Measurements from ENCODE around the gene INPP5A.

Gene INPP5A

DNA sequence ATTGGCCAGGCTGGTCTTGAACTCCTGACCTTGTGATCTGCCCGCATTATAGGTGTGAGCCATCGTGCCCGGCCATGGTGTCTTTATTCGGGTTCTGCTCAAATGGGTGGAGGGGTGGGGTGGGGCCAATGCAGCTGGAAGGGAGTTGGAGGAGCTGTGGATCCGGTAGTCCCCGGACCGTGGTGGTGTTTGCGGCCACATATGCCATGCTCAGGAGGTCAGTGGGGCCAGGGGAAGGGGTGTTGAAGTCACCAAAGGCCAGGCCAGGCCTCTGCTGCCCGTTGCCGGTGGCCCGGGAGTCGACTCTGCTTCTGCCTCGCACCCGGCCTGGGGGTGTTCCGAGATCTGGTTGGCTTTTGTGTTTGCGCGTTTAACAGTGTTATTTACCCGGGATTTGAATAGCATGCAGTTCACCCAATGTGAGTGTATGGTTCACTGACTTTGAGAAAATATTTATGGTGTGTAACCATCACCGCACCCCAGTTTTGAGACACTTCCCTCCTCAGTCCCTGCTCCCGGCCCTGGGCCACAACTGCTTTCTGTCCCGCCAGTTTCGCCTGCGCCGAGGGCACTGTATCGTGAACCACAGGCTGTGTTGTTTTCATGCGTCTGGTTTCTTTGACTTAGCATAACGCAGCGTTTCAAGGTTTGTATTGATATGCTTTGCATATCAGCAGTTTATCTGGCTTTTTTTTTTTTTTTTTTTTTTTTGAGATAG, 10.7 kb downstream of the INPP5A start:
- TF ChIP-seq RARB (CRISPR knock-in tag; IDR thresholded peaks at IDR 0.05) = no peak
- TF ChIP-seq ZNF70 (CRISPR knock-in tag; IDR thresholded peaks at IDR 0.05) = no peak
- TF ChIP-seq TOX (CRISPR knock-in tag; IDR thresholded peaks at IDR 0.05; ENCODE audit: borderline replicate concordance) = no peak
- TF ChIP-seq ZNF565 (CRISPR knock-in tag; conservative IDR thresholded peaks at IDR 0.05; ENCODE audit: low read depth) = no peak
- TF ChIP-seq GLIS3 (CRISPR knock-in tag; IDR thresholded peaks at IDR 0.05) = no peak
- TF ChIP-seq, protein P1, sequence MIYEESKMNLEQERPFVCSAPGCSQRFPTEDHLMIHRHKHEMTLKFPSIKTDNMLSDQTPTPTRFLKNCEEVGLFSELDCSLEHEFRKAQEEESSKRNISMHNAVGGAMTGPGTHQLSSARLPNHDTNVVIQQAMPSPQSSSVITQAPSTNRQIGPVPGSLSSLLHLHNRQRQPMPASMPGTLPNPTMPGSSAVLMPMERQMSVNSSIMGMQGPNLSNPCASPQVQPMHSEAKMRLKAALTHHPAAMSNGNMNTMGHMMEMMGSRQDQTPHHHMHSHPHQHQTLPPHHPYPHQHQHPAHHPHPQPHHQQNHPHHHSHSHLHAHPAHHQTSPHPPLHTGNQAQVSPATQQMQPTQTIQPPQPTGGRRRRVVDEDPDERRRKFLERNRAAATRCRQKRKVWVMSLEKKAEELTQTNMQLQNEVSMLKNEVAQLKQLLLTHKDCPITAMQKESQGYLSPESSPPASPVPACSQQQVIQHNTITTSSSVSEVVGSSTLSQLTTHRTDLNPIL (CRISPR knock-in tag; IDR thresholded peaks at IDR 0.05; ENCODE audit: low read depth) = no peak
- no peak for TF ChIP-seq PPARA (CRISPR knock-in tag; IDR thresholded peaks at IDR 0.05; ENCODE audit: borderline replicate concordance)
- TF ChIP-seq, protein P2, sequence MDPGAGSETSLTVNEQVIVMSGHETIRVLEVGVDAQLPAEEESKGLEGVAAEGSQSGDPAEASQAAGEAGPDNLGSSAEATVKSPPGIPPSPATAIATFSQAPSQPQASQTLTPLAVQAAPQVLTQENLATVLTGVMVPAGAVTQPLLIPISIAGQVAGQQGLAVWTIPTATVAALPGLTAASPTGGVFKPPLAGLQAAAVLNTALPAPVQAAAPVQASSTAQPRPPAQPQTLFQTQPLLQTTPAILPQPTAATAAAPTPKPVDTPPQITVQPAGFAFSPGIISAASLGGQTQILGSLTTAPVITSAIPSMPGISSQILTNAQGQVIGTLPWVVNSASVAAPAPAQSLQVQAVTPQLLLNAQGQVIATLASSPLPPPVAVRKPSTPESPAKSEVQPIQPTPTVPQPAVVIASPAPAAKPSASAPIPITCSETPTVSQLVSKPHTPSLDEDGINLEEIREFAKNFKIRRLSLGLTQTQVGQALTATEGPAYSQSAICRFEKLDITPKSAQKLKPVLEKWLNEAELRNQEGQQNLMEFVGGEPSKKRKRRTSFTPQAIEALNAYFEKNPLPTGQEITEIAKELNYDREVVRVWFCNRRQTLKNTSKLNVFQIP (CRISPR knock-in tag; IDR thresholded peaks at IDR 0.05; ENCODE audit: borderline replicate concordance, low read depth) = no peak
- no peak for TF ChIP-seq ISL1 (CRISPR knock-in tag; IDR thresholded peaks at IDR 0.05)
- TF ChIP-seq BACH2 (CRISPR knock-in tag; IDR thresholded peaks at IDR 0.05; ENCODE audit: borderline replicate concordance) = no peak
- TF ChIP-seq ZC3H10 (CRISPR knock-in tag; IDR thresholded peaks at IDR 0.05) = no peak
- no peak for TF ChIP-seq ZNF8 (CRISPR knock-in tag; IDR thresholded peaks at IDR 0.05)
- no peak for TF ChIP-seq ARNTL (CRISPR knock-in tag; IDR thresholded peaks at IDR 0.05; ENCODE audit: borderline replicate concordance, low read depth)

DNA sequence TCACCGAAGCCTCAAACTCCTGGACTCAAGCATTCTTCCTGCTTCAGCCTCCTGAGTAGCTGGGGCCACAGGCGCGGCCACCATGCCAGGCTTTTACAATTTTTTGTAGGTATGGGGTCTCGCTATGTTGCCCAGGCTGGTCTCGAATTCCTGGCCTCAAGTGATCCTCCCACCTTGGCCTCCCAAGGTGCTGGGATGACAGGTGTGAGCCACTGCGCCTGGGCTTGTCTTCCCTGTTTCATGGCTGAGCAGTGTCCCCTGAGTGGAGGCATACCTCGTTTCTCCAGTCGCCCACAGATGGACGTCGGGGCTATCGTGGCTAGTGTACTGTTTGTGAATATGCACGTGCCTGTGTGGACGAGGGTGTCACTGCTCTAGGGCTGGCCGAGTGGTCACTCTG, 11.3 kb downstream of the INPP5A start:
- TF ChIP-seq, protein P2 (CRISPR knock-in tag; IDR thresholded peaks at IDR 0.05; ENCODE audit: borderline replicate concordance, low read depth) = no peak
- TF ChIP-seq, protein P1 (CRISPR knock-in tag; IDR thresholded peaks at IDR 0.05; ENCODE audit: low read depth) = no peak
- TF ChIP-seq ZNF8 (CRISPR knock-in tag; IDR thresholded peaks at IDR 0.05) (no peak), OSR1 (CRISPR knock-in tag; IDR thresholded peaks at IDR 0.05) (no peak), ESRRG (CRISPR knock-in tag; IDR thresholded peaks at IDR 0.05) (no peak), ZFP3 (CRISPR knock-in tag; IDR thresholded peaks at IDR 0.05) (no peak), ARNTL (CRISPR knock-in tag; IDR thresholded peaks at IDR 0.05; ENCODE audit: borderline replicate concordance, low read depth) (no peak), ZC3H10 (CRISPR knock-in tag; IDR thresholded peaks at IDR 0.05) (no peak), GLIS3 (CRISPR knock-in tag; IDR thresholded peaks at IDR 0.05) (no peak), PPARA (CRISPR knock-in tag; IDR thresholded peaks at IDR 0.05; ENCODE audit: borderline replicate concordance) (no peak), ZNF70 (CRISPR knock-in tag; IDR thresholded peaks at IDR 0.05) (no peak), ISL1 (CRISPR knock-in tag; IDR thresholded peaks at IDR 0.05) (no peak), ZFP30 (CRISPR knock-in tag; IDR thresholded peaks at IDR 0.05) (no peak), RARB (CRISPR knock-in tag; IDR thresholded peaks at IDR 0.05) (no peak)
- TF ChIP-seq, protein P3, sequence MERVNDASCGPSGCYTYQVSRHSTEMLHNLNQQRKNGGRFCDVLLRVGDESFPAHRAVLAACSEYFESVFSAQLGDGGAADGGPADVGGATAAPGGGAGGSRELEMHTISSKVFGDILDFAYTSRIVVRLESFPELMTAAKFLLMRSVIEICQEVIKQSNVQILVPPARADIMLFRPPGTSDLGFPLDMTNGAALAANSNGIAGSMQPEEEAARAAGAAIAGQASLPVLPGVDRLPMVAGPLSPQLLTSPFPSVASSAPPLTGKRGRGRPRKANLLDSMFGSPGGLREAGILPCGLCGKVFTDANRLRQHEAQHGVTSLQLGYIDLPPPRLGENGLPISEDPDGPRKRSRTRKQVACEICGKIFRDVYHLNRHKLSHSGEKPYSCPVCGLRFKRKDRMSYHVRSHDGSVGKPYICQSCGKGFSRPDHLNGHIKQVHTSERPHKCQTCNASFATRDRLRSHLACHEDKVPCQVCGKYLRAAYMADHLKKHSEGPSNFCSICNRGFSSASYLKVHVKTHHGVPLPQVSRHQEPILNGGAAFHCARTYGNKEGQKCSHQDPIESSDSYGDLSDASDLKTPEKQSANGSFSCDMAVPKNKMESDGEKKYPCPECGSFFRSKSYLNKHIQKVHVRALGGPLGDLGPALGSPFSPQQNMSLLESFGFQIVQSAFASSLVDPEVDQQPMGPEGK (CRISPR knock-in tag; IDR thresholded peaks at IDR 0.05; ENCODE audit: borderline replicate concordance) = no peak
- ATAC-seq = no peak

More for the DNA sequence above, 10.7 kb downstream of the INPP5A start:
- ATAC-seq = no peak

DNA sequence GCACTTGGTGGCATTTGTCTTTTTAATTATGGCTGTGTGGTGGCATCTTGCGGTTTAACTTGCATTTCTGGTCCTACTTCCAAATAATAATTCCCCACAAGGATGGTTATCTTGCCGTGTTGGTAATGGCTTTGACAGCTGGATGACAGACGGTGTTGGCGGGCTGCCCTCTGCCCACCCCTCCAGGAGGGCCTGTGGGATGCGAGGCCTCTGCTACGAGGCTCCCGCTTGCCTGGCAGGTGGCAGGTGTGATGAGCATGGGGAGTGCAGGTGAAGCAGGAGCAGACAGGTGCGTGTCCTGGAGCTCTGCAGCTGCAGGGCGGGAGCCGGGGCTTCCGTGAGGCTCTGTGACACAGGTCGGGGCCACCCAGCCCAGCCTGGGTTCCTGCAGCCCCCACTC, 11.8 kb downstream of the INPP5A start:
- TF ChIP-seq SNAI2 (CRISPR knock-in tag; IDR thresholded peaks at IDR 0.05) (no peak), ESRRG (CRISPR knock-in tag; IDR thresholded peaks at IDR 0.05) (no peak), ZNF565 (CRISPR knock-in tag; conservative IDR thresholded peaks at IDR 0.05; ENCODE audit: low read depth) (no peak), ZC3H10 (CRISPR knock-in tag; IDR thresholded peaks at IDR 0.05) (no peak)
- ATAC-seq = no peak

All from SK-N-SH treated with all-trans-retinoic acid at 6 μM for 48 hours (cell line).